Chondrocyte (in vitro differentiated cells): ENCODE results near the gene PHYH. TPM values are rescaled to one million over a fixed set of nuclear protein-coding genes. Genes with fewer than 3 reads are reported as not detected.

ENCODE experiments used
- DNase-seq: peaks from one replicate; pipeline ENCODE4 v3.0.0; 2021; ENCODE audit warnings: mixed read lengths, low spot score
- H3K27ac Mint-ChIP-seq: one replicate; pipeline ENCODE4 v1.8.0; 2021; ENCODE audit warnings: mild to moderate bottlenecking, moderate library complexity, mixed read lengths; ENCODE audit not compliant: unreplicated experiment
- H3K27me3 Mint-ChIP-seq: 2 replicates; pipeline ENCODE4 v1.8.0; 2021; ENCODE audit warnings: low read depth, mixed read lengths
- H3K36me3 Mint-ChIP-seq: 2 replicates; pipeline ENCODE4 v1.8.0; 2021; ENCODE audit warnings: low read depth, mixed read lengths
- H3K4me1 Mint-ChIP-seq: 2 replicates; pipeline ENCODE4 v1.8.0; 2021; ENCODE audit warnings: low read depth, mild to moderate bottlenecking, mixed read lengths
- H3K4me3 Mint-ChIP-seq: one replicate; pipeline ENCODE4 v1.8.0; 2021; ENCODE audit warnings: mild to moderate bottlenecking, moderate library complexity, mixed read lengths; ENCODE audit not compliant: unreplicated experiment
- H3K9me3 Mint-ChIP-seq: 2 replicates; pipeline ENCODE4 v1.8.0; 2021; ENCODE audit warnings: low read depth, mixed read lengths
- CTCF ChIP-seq: fragments of 200-600 bp; sonication (generic); IDR thresholded peaks from 2 replicates; pipeline ENCODE4 v1.5.0; 2021; ENCODE audit warnings: antibody characterized with exemption, mild to moderate bottlenecking, moderate library complexity
- total RNA-seq: library from RNA; stranded (reverse); gene quantifications from 3 replicates; pipeline ENCODE4 v1.2.1, GENCODE V29; 2021

PHYH gene
- total RNA-seq, 1 donor from 2014 or later: 24.9 TPM

- no peak for TF ChIP-seq CTCF
- Mint-ChIP-seq H3K4me1 (peaks cover 24% of the 10 kb centered on the region), H3K36me3 (peaks cover 3% of the 10 kb centered on the region), H3K27ac (peak overlapping the region; percentile 94), H3K9me3 (no peaks in the 10 kb centered on the region), H3K4me3 (peak overlapping the region; percentile 74), H3K27me3 (no peaks in the 10 kb centered on the region)
- peak; percentile 62 for DNase-seq
Measured at GRCh38 chr10:13298748-13299436, 972 bp downstream of the PHYH start.

GRCh38 chr10:13296476-13296875 lies 3.4 kb downstream of the PHYH start:
- peak; percentile 14 for DNase-seq

GRCh38 chr10:13294784-13295183 lies 5.1 kb downstream of the PHYH start:
- Mint-ChIP-seq H3K36me3 (peaks cover 14% of the 10 kb centered on the region), H3K4me1 (peaks cover 6% of the 10 kb centered on the region), H3K9me3 (no peaks in the 10 kb centered on the region), H3K27me3 (no peaks in the 10 kb centered on the region), H3K4me3 (no peak overlapping the region), H3K27ac (no peak overlapping the region)
- DNase-seq: peak; percentile 1
- TF ChIP-seq CTCF: no peak

More at GRCh38 chr10:13296476-13296875, 3.4 kb downstream of the PHYH start:
- Mint-ChIP-seq H3K4me1 (peaks cover 14% of the 10 kb centered on the region), H3K9me3 (no peaks in the 10 kb centered on the region), H3K4me3 (no peak overlapping the region), H3K27ac (no peak overlapping the region), H3K27me3 (no peaks in the 10 kb centered on the region), H3K36me3 (peaks cover 10% of the 10 kb centered on the region)
- no peak for TF ChIP-seq CTCF

GRCh38 chr10:13291821-13292773 lies 7.8 kb downstream of the PHYH start:
- Mint-ChIP-seq H3K27ac (no peak overlapping the region), H3K4me1 (no peaks in the 10 kb centered on the region), H3K4me3 (no peak overlapping the region), H3K27me3 (no peaks in the 10 kb centered on the region), H3K36me3 (peaks cover 27% of the 10 kb centered on the region), H3K9me3 (no peaks in the 10 kb centered on the region)
- no peak for DNase-seq
- TF ChIP-seq CTCF: no peak

DNA sequence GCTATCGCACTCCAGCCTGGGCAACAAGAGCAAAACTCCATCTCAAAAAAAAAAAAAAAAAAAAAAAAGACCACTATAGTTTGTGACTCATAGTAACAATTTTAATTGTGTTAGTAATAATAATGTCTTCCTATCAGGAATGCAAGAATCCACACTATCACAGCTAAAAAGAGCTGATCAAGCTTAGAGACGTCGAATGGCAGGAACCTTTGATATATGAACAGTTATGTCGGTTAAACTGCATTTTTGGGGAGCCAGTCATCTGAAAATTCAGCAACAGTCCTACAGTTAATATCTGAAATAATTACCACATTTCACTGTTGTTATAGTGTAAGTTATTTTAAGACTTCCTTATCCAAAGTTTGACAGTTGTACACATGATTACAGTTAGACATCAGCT lies 8.8 kb downstream of the PHYH start:
- Mint-ChIP-seq H3K27ac (no peak overlapping the region), H3K9me3 (no peaks in the 10 kb centered on the region), H3K4me1 (no peaks in the 10 kb centered on the region), H3K27me3 (no peaks in the 10 kb centered on the region), H3K36me3 (peaks cover 31% of the 10 kb centered on the region), H3K4me3 (no peak overlapping the region)
- DNase-seq: no peak
- TF ChIP-seq CTCF: no peak
